ENCODE data around the gene CD34.

DNA sequence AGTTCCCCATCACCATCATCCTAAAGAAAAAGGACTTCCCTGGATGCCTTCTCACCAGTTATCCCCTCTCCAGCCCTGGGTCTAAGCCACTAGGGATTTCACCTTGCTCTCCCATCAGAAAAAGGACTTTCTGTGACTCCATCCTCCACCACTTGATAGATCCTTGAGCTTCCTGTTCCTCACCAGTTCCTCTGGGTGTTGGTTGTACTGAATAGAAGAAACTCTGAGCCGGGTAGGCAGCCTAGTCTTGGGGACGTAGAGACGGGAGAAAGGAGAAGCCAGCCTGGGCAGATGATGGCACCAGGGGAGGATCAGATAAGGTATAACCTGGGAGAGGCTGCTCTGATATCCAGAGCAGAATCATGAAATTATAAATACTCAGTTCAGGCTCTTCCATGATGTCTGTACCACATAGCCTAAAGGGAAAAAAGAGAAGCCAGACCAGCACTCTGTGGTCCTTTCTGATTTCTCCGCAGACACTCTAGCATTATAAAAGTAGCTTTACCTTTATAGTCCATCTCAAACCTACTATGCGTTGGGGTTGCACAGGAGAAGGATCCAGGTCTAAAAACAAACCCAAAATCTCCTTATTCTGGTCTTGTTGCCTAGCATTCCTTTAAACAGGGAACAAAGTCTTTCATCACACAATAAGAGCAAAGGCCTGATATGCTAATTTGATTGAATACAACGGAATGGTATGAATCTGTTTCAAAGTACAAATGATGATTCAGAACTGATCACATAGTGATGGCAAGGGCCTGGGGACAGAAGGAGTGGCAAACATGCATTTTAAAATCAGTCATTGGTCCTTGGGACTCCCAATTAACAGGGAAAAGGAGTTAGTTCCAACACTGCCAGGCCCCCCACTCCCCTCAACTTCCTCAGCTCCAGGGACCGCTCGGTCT lies 1.2 kb upstream of the CD34 start:
- TF ChIP-seq, protein P1, sequence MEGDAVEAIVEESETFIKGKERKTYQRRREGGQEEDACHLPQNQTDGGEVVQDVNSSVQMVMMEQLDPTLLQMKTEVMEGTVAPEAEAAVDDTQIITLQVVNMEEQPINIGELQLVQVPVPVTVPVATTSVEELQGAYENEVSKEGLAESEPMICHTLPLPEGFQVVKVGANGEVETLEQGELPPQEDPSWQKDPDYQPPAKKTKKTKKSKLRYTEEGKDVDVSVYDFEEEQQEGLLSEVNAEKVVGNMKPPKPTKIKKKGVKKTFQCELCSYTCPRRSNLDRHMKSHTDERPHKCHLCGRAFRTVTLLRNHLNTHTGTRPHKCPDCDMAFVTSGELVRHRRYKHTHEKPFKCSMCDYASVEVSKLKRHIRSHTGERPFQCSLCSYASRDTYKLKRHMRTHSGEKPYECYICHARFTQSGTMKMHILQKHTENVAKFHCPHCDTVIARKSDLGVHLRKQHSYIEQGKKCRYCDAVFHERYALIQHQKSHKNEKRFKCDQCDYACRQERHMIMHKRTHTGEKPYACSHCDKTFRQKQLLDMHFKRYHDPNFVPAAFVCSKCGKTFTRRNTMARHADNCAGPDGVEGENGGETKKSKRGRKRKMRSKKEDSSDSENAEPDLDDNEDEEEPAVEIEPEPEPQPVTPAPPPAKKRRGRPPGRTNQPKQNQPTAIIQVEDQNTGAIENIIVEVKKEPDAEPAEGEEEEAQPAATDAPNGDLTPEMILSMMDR (conservative IDR thresholded peaks at IDR 0.05 in 1 of 2, IDR thresholded peaks at IDR 0.05 in 1 of 2; ENCODE audit: low read depth in 1 of 2, low read length in 2 of 2): no peak
- TF ChIP-seq EZH2 (IDR thresholded peaks at IDR 0.05; ENCODE audit: low read length, missing control alignments): no peak
